ENCODE measurements around the gene GLT8D1.

GLT8D1 gene

DNA sequence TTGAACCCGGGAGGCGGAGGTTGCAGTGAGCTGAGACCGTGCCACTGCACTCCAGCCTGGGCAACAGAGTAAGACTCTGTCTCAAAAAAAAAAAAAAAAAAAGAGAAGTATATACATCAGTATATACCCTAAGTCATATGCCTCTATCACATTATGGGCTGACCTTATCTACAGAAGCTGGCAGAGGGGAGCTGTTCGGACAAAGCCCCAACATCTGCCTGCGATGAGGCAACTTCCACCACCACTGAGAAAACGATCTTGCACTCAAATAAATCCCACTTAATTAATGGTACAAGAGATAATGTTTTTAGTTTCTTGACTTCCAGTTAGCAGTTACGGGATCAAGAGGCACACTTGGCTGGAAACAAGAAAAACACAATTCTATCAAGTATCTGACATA lies 2.2 kb downstream of the GLT8D1 start:
- in situ Hi-C loops (cut with MboI; ENCODE audit: low sequenced_read_pairs, unreplicated experiment): no loop called here
- no peak for DNase-seq (ENCODE audit: low spot score)
- TF ChIP-seq CTCF (IDR thresholded peaks at IDR 0.05; ENCODE audit: borderline replicate concordance, control extremely low read depth, extremely low read depth, insufficient read depth, missing control alignments): no peak

DNA sequence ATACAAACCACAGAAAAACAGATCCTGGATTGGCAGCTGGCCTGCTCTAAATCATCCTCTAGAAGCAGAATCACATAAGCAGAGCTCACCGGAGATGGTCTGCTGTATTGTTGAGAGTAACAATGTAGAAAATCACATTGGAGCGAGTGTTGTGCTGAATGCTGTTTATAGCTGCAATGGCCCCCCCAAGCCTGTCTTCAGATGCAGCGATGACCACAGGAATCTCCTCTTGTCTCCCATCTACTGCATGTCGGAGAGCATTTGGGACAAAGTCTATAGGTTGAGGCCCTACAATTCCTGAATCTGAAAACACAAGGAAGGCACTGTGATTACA lies 8.0 kb downstream of the GLT8D1 start:
- TF ChIP-seq CTCF (IDR thresholded peaks at IDR 0.05; ENCODE audit: borderline replicate concordance, control extremely low read depth, extremely low read depth, insufficient read depth, missing control alignments): no peak
- in situ Hi-C loops (cut with MboI; ENCODE audit: low sequenced_read_pairs, unreplicated experiment): no loop called here
- DNase-seq (ENCODE audit: low spot score): no peak

- no peak for TF ChIP-seq CTCF (IDR thresholded peaks at IDR 0.05; ENCODE audit: borderline replicate concordance, control extremely low read depth, extremely low read depth, insufficient read depth, missing control alignments)
- in situ Hi-C loops (cut with MboI; ENCODE audit: low sequenced_read_pairs, unreplicated experiment): no loop called here
- DNase-seq (ENCODE audit: low spot score): no peak
Observed at GRCh38 chr3:52696830-52697631, 8.6 kb downstream of the GLT8D1 start.

DNA sequence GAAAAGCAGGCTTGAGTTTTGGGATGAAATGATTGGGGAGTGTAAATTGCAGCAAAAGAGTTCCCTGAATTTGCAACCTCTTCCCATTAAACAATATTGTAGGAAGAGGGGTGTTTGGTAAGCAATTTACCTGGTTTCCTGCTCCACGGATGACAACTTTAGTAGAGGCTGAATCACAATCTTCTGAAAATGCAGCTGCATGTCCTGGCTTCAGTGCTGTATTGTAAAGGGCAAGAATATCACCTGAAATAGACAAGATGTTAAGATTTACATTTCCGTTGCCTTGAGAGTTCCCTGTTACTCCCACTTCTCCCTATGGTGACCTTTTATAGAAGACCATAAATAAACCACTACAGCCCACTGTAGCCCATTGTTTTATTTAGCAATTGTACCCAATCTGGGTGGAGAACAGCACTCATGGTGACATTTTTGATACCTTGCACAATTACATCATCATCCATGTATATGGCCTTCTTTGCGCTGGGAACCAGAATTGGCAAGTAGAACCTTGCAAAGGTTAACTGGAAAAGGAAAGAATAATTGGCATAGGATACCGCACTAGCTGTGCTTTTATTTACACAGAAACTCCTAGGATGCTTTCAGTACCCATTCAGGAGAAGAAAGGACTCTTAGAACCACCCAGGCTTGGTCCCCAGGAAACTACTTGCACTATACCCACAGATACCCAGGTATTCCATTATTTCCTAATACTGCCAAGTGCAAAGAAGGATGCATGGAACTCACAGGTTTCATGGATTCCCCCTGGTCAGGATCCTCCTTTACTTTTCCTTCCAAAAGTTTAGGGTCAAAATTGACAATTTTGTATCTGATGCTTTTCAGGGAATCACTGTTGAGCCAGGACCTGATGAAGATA lies 9.6 kb downstream of the GLT8D1 start:
- no peak for DNase-seq (ENCODE audit: low spot score)
- no peak for TF ChIP-seq CTCF (IDR thresholded peaks at IDR 0.05; ENCODE audit: borderline replicate concordance, control extremely low read depth, extremely low read depth, insufficient read depth, missing control alignments)
- in situ Hi-C loops (cut with MboI; ENCODE audit: low sequenced_read_pairs, unreplicated experiment): no loop called here

- DNase-seq (ENCODE audit: low spot score): no peak
- in situ Hi-C loops (cut with MboI; ENCODE audit: low sequenced_read_pairs, unreplicated experiment): no loop called here
- no peak for TF ChIP-seq CTCF (IDR thresholded peaks at IDR 0.05; ENCODE audit: borderline replicate concordance, control extremely low read depth, extremely low read depth, insufficient read depth, missing control alignments)
Observed at GRCh38 chr3:52694528-52695189, 10.9 kb downstream of the GLT8D1 start.

DNA sequence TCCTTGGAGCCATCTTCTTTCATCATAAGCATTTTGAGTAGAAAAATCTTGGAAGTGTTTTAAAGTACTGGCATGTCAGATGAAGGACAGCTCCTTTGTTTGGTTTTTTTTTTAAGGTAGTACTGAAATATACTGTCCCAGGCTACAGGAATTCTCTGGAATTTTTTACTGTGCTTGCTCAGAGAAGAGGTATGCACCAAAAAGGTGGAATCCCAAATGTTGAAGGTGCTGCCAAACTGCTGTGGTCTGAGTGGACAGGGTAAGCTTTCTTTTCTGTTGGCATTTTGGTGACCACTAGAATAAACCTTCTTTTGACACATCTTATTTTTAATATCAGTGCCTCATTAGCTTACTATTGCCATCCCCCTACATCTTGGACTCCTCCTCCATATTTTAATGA lies 12.5 kb downstream of the GLT8D1 start:
- in situ Hi-C loops (cut with MboI; ENCODE audit: low sequenced_read_pairs, unreplicated experiment): no loop called here
- DNase-seq (ENCODE audit: low spot score): no peak
- no peak for TF ChIP-seq CTCF (IDR thresholded peaks at IDR 0.05; ENCODE audit: borderline replicate concordance, control extremely low read depth, extremely low read depth, insufficient read depth, missing control alignments)

All from GM13976 (cell line).